DOHH2 (cell line): Measurements from ENCODE around the gene DNAL1.
"Not testable (repeated sequence)": the region's sequence is repeated elsewhere in the genome, so short reads cannot be mapped to it uniquely, and the experiment has no call there.

Experiments used
- H3F3A ChIP-seq: fragments of 200-600 bp; sonication (generic), shearing (Covaris generic); 2 replicates; pipeline ENCODE4 v1.6.0; 2016; ENCODE audit warnings: antibody characterized with exemption, mild to moderate bottlenecking; ENCODE audit not compliant: control insufficient read depth, insufficient read depth
- H3K27ac ChIP-seq: fragments of 200-600 bp; sonication (generic); 2 replicates; pipeline ENCODE4 v1.5.1; 2014; ENCODE audit warnings: low read depth, mild to moderate bottlenecking, low read length, moderate library complexity
- H3K27me3 ChIP-seq: fragments of 200-600 bp; sonication (generic); 2 replicates; pipeline ENCODE4 v1.6.1; 2014; ENCODE audit warnings: mild to moderate bottlenecking, low read length, mixed read lengths; ENCODE audit not compliant: control insufficient read depth
- H3K36me3 ChIP-seq: fragments of 200-600 bp; sonication (generic); 2 replicates; pipeline ENCODE4 v1.6.1; 2014; ENCODE audit warnings: mild to moderate bottlenecking, low read length, moderate library complexity, mixed read lengths; ENCODE audit not compliant: control insufficient read depth
- H3K4me1 ChIP-seq: fragments of 200-600 bp; sonication (generic); 2 replicates; pipeline ENCODE4 v1.6.1; 2014; ENCODE audit warnings: mild to moderate bottlenecking, low read length, mixed read lengths; ENCODE audit not compliant: control insufficient read depth
- H3K4me2 ChIP-seq: fragments of 200-600 bp; sonication (generic); 2 replicates; pipeline ENCODE4 v1.6.0; 2014; ENCODE audit warnings: mild to moderate bottlenecking, low read length, moderate library complexity
- H3K4me3 ChIP-seq: fragments of 200-600 bp; sonication (generic); 2 replicates; pipeline ENCODE4 v1.5.1; 2014; ENCODE audit warnings: mild to moderate bottlenecking, low read length, mixed read lengths
- H3K79me2 ChIP-seq: fragments of 200-600 bp; sonication (generic); 2 replicates; pipeline ENCODE4 v1.6.1; 2014; ENCODE audit warnings: mild to moderate bottlenecking, low read length, mixed read lengths; ENCODE audit not compliant: control insufficient read depth
- H3K9me2 ChIP-seq: fragments of 200-600 bp; sonication (generic); replicated peaks from 2 replicates; pipeline ENCODE4 v1.6.1; 2014; ENCODE audit warnings: mild to moderate bottlenecking, low read length, mixed read lengths; ENCODE audit not compliant: control insufficient read depth
- H3K9me3 ChIP-seq: fragments of 200-600 bp; sonication (generic); 2 replicates; pipeline ENCODE4 v1.6.1; 2014; ENCODE audit warnings: antibody characterized with exemption, low read length, mixed read lengths; ENCODE audit not compliant: control insufficient read depth, insufficient read depth
- H4K20me1 ChIP-seq: fragments of 200-600 bp; sonication (generic); 2 replicates; pipeline ENCODE4 v1.6.0; 2014; ENCODE audit warnings: low read depth, mild to moderate bottlenecking, antibody characterized with exemption, low read length, moderate library complexity; ENCODE audit not compliant: control insufficient read depth, insufficient read depth
- EZH2phosphoT487 ChIP-seq: fragments of 200-600 bp; sonication (generic); IDR thresholded peaks from 2 replicates; pipeline ENCODE4 v1.6.1; 2017; ENCODE audit warnings: borderline replicate concordance, mild to moderate bottlenecking, antibody characterized with exemption, low read length, moderate library complexity, mixed read lengths
- TF ChIP-seq, protein P1 (sequence below): fragments of 200-600 bp; sonication (generic); IDR thresholded peaks from one replicate; pipeline ENCODE4 v1.5.1; 2014; ENCODE audit warnings: antibody characterized with exemption, mild to moderate bottlenecking, low read depth, low read length; ENCODE audit not compliant: poor library complexity, severe bottlenecking

Gene DNAL1

DNA sequence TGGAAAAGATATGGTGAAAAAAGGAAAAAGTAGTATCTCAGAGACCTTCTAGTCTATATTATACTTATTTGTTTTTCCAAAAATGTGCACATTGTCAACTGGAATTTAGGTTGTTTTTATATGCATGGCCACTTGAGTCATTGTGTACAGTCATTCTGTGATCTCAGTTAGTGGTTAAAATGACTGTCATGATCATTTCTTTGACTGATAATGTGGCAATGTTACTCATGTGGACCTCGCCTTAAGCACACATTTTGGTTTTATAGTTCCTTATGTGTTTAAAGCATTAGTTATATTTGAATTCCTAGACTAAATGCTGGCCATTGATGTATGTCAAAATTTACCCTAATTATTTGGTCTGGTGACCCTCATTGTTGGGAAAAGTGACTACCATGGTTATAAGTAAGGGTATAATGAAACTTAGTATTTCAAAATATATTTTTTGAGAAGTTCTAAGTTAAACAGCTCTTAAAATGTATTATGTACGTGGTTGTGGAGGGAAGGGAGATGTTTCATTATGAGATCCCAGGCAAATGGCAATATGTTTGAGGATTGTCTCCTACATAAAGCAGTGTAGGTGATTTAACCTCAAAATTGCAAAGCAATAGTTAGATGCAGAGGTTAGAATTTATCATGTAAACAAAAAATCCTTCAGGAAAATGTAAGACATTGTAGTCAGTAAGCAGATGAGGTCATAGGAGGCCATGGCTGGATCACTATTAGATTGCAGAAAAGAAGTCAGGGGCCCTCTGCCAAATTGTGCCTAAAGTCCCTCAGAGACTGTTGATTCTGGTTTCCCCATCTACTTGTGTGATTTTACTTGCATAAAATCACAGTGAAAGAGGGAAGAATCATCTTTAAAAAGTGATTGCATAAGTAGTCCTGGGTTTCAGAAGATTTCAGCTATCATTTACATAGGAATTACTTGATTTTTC lies 51.9 kb downstream of the DNAL1 start:
- Histone ChIP-seq H3K4me3 (no peak overlapping the region), H3K36me3 (no peaks in the 10 kb centered on the region), H4K20me1 (no peaks in the 10 kb centered on the region), H3F3A (no peaks in the 10 kb centered on the region), H3K4me2 (no peak overlapping the region), H3K27me3 (no peaks in the 10 kb centered on the region), H3K27ac (no peak overlapping the region), H3K9me2 (no peaks in the 10 kb centered on the region), H3K4me1 (no peaks in the 10 kb centered on the region), H3K9me3 (no peaks in the 10 kb centered on the region), H3K79me2 (no peaks in the 10 kb centered on the region)
- TF ChIP-seq EZH2phosphoT487 = no peak
- TF ChIP-seq, protein P1, sequence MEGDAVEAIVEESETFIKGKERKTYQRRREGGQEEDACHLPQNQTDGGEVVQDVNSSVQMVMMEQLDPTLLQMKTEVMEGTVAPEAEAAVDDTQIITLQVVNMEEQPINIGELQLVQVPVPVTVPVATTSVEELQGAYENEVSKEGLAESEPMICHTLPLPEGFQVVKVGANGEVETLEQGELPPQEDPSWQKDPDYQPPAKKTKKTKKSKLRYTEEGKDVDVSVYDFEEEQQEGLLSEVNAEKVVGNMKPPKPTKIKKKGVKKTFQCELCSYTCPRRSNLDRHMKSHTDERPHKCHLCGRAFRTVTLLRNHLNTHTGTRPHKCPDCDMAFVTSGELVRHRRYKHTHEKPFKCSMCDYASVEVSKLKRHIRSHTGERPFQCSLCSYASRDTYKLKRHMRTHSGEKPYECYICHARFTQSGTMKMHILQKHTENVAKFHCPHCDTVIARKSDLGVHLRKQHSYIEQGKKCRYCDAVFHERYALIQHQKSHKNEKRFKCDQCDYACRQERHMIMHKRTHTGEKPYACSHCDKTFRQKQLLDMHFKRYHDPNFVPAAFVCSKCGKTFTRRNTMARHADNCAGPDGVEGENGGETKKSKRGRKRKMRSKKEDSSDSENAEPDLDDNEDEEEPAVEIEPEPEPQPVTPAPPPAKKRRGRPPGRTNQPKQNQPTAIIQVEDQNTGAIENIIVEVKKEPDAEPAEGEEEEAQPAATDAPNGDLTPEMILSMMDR = no peak

DNA sequence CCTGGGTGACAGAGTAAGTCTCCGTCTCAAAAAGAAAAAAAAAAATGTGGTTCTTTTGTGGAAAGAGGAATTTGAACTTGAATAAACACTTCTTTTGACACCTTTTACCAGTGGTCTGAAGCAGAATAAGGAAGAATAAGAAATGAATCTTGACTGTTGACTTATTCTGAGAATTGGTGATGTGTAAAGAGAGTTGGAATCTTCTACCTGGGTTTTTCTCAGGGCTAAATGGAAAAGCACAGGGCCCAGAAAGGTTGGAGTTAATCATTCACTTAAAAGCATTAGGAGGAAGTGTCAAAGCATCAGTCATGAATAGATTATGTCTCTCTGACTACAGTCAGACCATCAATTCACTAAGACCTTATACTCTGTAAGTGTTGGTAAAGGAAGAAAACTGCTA lies 55.5 kb downstream of the DNAL1 start:
- Histone ChIP-seq H3K4me1 (no peaks in the 10 kb centered on the region), H3K4me3 (no peak overlapping the region), H4K20me1 (no peaks in the 10 kb centered on the region), H3K4me2 (no peak overlapping the region), H3K27me3 (no peaks in the 10 kb centered on the region), H3K9me2 (no peaks in the 10 kb centered on the region), H3K36me3 (no peaks in the 10 kb centered on the region), H3K27ac (no peak overlapping the region), H3K79me2 (no peaks in the 10 kb centered on the region), H3K9me3 (no peaks in the 10 kb centered on the region), H3F3A (no peaks in the 10 kb centered on the region)
- TF ChIP-seq EZH2phosphoT487 = no peak
- TF ChIP-seq, protein P1 = no peak

GRCh38 chr14:73708076-73708475 lies 63.3 kb downstream of the DNAL1 start:
- H4K20me1 ChIP-seq, H3K4me3 ChIP-seq, H3F3A ChIP-seq, H3K9me3 ChIP-seq, H3K4me1 ChIP-seq, H3K9me2 ChIP-seq, H3K27ac ChIP-seq, H3K27me3 ChIP-seq, H3K36me3 ChIP-seq, H3K4me2 ChIP-seq: not testable (repeated sequence)
- peaks cover 17% of the 10 kb centered on the region for H3K79me2 ChIP-seq

DNA sequence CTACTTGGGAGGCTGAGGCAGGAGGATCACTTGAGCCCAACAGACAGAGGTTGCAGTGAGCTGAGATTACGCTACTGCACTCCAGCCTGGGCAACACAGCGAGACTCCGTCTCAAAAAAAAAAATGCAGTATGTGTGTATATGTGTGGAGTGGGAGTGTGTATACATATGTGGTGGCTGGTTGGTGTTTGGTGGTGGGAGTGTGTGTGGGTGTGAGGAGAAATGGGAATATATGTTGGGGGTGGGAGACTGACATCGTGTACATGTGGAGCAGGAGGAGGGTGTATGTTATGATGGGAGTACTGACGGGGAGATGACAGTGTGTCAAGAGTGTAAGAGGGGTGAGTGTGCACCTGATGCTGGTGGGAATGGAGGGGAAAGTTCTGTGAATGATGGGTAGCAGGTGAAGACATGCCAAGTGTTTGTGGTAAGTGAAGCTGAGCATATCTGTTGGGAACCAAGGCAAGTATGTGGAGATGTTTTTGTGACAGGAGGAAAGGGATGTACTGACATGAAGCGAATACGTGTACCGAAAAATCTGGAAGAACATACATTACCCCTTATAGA lies 65.2 kb downstream of the DNAL1 start:
- TF ChIP-seq, protein P1 = no peak
- TF ChIP-seq EZH2phosphoT487 = no peak
- Histone ChIP-seq H3K27me3 (no peaks in the 10 kb centered on the region), H3K4me3 (no peak overlapping the region), H4K20me1 (no peaks in the 10 kb centered on the region), H3K9me2 (no peaks in the 10 kb centered on the region), H3K4me2 (no peak overlapping the region), H3K9me3 (no peaks in the 10 kb centered on the region), H3F3A (peaks cover 6% of the 10 kb centered on the region), H3K79me2 (peaks cover 23% of the 10 kb centered on the region), H3K4me1 (peaks cover 22% of the 10 kb centered on the region), H3K36me3 (peaks cover 3% of the 10 kb centered on the region; the same call in 1 of the 2 replicates), H3K27ac (no peak overlapping the region)
